Lower leg skin (tissue), 3 donors: Measurements from ENCODE around the gene IRAK1.

Source experiments
- CTCF ChIP-seq, 3 donors: fragments of 450-650 bp; IDR thresholded peaks; one replicate each; pipeline ENCODE4 v1.5.1; 2016; ENCODE audit warnings: antibody characterized with exemption in 3 of 3, mild to moderate bottlenecking in 3 of 3, moderate library complexity in 2 of 3
- POLR2A ChIP-seq, 2 donors: fragments of 450-650 bp; IDR thresholded peaks; one replicate each; pipeline ENCODE4 v1.6.1; 2016 to 2017; ENCODE audit warnings: antibody characterized with exemption in 2 of 2, mild to moderate bottlenecking in 1 of 2, moderate library complexity in 1 of 2

GRCh38 chrX:154036513-154036912 lies 16.8 kb upstream of the IRAK1 start:
- TF ChIP-seq CTCF (IDR thresholded peaks at IDR 0.05) (no peak), POLR2A (IDR thresholded peaks at IDR 0.05) (no peak)
